Measurements from ENCODE around the gene MTA3.
"Not testable (repeated sequence)": the region's sequence is repeated elsewhere in the genome, so short reads cannot be mapped to it uniquely, and the experiment has no call there.

GRCh38 chr2:42584628-42585027, 16.2 kb downstream of the MTA3 start:
- not testable (repeated sequence) for TF ChIP-seq CTCF (IDR thresholded peaks at IDR 0.05; ENCODE audit: low read depth, low read length, poor library complexity, severe bottlenecking); EZH2phosphoT487 (IDR thresholded peaks at IDR 0.05; ENCODE audit: borderline replicate concordance, low read length)

Data from DOHH2 (cell line).